Epithelial cell of proximal tubule (primary cell): Measurements from ENCODE around the gene CMAS. TPM values are rescaled to one million over a fixed set of nuclear protein-coding genes. Genes with fewer than 3 reads are reported as not detected.
"Not testable (repeated sequence)": the region's sequence is repeated elsewhere in the genome, so short reads cannot be mapped to it uniquely, and the experiment has no call there.

Source experiments
- DNase-seq: peaks from one replicate; pipeline ENCODE4 v3.0.0-alpha.2; 2011; ENCODE audit warnings: low read depth
- H3K4me3 ChIP-seq: 2 replicates; pipeline ENCODE4 v1.5.1; 2011; ENCODE audit warnings: low read depth, mild to moderate bottlenecking, low read length
- total RNA-seq: library from RNA; depleted of rRNA; stranded (reverse); fragments of >200 nt; gene quantifications from 2 replicates; pipeline ENCODE4 v1.2.3, GENCODE V29; 2015
- TF ChIP-seq, protein P1 (sequence below): conservative IDR thresholded peaks from 2 replicates; pipeline ENCODE4 v1.5.1; 2012; ENCODE audit warnings: low read depth, mild to moderate bottlenecking, low read length

Gene CMAS
- total RNA-seq, 1 donor from 2014 or later, result 41.8 TPM

DNA sequence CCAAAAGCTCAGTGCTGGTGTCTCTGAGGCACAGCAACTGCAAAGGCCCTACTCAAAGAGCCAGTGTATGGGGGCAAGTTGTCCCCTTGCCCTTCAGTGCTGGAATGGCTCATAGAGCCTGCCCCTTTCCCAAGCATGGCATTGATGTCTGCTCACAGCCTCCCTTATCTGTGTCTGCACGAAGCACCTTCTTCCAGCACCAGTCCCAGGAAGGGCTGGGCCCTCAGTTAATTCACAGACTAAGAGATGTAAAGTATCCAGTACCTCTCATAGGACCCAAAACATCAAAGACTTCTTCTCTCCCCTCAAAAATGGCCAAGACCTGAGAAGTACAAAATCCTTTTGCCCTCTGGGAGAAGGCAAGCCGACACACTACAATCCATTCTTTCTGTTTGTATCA, 1.6 kb upstream of the CMAS start:
- no peak for DNase-seq
- H3K4me3 ChIP-seq, result no peak overlapping the region
- TF ChIP-seq, protein P1, sequence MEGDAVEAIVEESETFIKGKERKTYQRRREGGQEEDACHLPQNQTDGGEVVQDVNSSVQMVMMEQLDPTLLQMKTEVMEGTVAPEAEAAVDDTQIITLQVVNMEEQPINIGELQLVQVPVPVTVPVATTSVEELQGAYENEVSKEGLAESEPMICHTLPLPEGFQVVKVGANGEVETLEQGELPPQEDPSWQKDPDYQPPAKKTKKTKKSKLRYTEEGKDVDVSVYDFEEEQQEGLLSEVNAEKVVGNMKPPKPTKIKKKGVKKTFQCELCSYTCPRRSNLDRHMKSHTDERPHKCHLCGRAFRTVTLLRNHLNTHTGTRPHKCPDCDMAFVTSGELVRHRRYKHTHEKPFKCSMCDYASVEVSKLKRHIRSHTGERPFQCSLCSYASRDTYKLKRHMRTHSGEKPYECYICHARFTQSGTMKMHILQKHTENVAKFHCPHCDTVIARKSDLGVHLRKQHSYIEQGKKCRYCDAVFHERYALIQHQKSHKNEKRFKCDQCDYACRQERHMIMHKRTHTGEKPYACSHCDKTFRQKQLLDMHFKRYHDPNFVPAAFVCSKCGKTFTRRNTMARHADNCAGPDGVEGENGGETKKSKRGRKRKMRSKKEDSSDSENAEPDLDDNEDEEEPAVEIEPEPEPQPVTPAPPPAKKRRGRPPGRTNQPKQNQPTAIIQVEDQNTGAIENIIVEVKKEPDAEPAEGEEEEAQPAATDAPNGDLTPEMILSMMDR, result no peak

GRCh38 chr12:22046968-22047390, 961 bp downstream of the CMAS start:
- H3K4me3 ChIP-seq, result peak overlapping the region; percentile 98
- no peak for DNase-seq
- TF ChIP-seq, protein P1, result no peak

- TF ChIP-seq, protein P1, result no peak
- DNase-seq, result no peak
- peak overlapping the region; percentile 98 for H3K4me3 ChIP-seq
Observed at GRCh38 chr12:22047494-22047893, 1.5 kb downstream of the CMAS start.

DNA sequence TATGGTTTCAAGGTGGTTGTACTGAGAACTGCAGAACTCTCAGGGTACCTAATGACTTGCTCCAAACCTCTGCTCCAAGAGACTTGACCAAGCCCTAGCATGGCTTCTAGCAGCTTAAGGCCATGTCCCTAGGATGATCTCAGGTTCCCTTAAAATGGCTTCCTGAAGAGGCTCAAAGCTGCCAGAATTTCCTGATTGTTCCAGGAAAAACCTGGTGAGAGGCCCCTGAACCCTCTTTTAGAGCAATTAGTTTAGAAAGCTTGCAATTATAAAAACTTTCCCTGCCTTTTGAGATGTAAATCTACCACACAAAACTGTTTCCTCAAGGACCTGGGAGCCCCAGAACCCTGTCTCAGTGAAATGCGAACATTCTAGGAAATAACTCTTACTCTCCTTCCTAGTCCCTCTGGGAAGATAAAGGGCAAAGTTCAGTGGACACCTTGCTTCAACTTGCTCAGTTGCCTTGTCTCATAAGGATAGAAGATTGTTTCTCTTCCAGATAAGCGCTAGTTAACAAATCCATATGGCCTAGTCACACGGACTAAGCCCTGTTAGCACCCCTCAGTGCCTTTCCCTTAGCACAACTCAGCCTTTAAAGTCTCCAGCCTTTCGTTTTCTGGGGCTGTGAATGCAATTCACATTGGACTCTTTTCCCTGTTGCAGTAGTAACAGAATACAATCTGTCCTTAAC, 2.5 kb downstream of the CMAS start:
- no peak for DNase-seq
- H3K4me3 ChIP-seq, result no peak overlapping the region
- TF ChIP-seq, protein P1, result no peak

- TF ChIP-seq, protein P1, result no peak
- no peak for DNase-seq
- H3K4me3 ChIP-seq, result no peak overlapping the region
Observed at GRCh38 chr12:22050078-22050477, 4.1 kb downstream of the CMAS start.

- DNase-seq, result no peak
- no peak overlapping the region for H3K4me3 ChIP-seq
- TF ChIP-seq, protein P1, result no peak
Observed at GRCh38 chr12:22051114-22051698, 5.2 kb downstream of the CMAS start.

DNA sequence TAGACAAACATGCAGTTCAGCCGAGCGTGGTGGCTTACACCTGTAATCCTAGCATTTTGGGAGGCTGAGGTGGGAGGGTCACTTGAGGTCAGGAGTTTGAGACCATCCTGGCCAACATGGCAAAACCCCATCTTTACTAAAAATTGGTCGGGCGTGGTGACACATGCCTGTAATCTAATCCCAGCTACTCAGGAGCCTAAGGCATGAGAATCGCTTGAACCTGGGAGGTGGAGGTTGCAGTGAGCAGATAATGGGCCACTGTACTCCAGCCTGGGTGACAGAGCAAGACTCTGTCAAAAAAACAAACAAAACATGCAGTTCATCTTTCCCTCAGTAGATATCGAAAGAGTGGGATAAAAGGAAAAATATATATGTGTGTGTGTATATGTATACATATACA, 7.0 kb downstream of the CMAS start:
- not testable (repeated sequence) for H3K4me3 ChIP-seq, DNase-seq
